Measurements from ENCODE around the gene CNR2.
"Not testable (repeated sequence)": the region's sequence is repeated elsewhere in the genome, so short reads cannot be mapped to it uniquely, and the experiment has no call there.

The CNR2 gene

GRCh38 chr1:23838401-23838866 lies 74.7 kb downstream of the CNR2 start:
- peak; percentile 81 for DNase-seq (ENCODE audit: low spot score)
- TF ChIP-seq CTCF (IDR thresholded peaks at IDR 0.05; ENCODE audit: borderline replicate concordance, control extremely low read depth, extremely low read depth, insufficient read depth, missing control alignments): no peak
- in situ Hi-C loops (cut with MboI; ENCODE audit: low sequenced_read_pairs, unreplicated experiment): no loop called here

- no peak for TF ChIP-seq CTCF (IDR thresholded peaks at IDR 0.05; ENCODE audit: borderline replicate concordance, control extremely low read depth, extremely low read depth, insufficient read depth, missing control alignments)
- no peak for DNase-seq (ENCODE audit: low spot score)
- in situ Hi-C loops (cut with MboI; ENCODE audit: low sequenced_read_pairs, unreplicated experiment): no loop called here
Observed at GRCh38 chr1:23837908-23838307, 75.3 kb downstream of the CNR2 start.

- in situ Hi-C loops (cut with MboI; ENCODE audit: low sequenced_read_pairs, unreplicated experiment): no loop called here
- no peak for DNase-seq (ENCODE audit: low spot score)
- TF ChIP-seq CTCF (IDR thresholded peaks at IDR 0.05; ENCODE audit: borderline replicate concordance, control extremely low read depth, extremely low read depth, insufficient read depth, missing control alignments): no peak
Observed at GRCh38 chr1:23836037-23836436, 77.1 kb downstream of the CNR2 start.

- in situ Hi-C loops (cut with MboI; ENCODE audit: low sequenced_read_pairs, unreplicated experiment); DNase-seq (ENCODE audit: low spot score): not testable (repeated sequence)
Observed at GRCh38 chr1:23834156-23834555, 79.0 kb downstream of the CNR2 start.

GRCh38 chr1:23827717-23828116 lies 85.4 kb downstream of the CNR2 start:
- in situ Hi-C loops (cut with MboI; ENCODE audit: low sequenced_read_pairs, unreplicated experiment): no loop called here
- TF ChIP-seq CTCF (IDR thresholded peaks at IDR 0.05; ENCODE audit: borderline replicate concordance, control extremely low read depth, extremely low read depth, insufficient read depth, missing control alignments): no peak
- no peak for DNase-seq (ENCODE audit: low spot score)

GRCh38 chr1:23826590-23826989 lies 86.6 kb downstream of the CNR2 start:
- in situ Hi-C loops (cut with MboI; ENCODE audit: low sequenced_read_pairs, unreplicated experiment); DNase-seq (ENCODE audit: low spot score): not testable (repeated sequence)

- peak; percentile 76 for DNase-seq (ENCODE audit: low spot score)
- TF ChIP-seq CTCF (IDR thresholded peaks at IDR 0.05; ENCODE audit: borderline replicate concordance, control extremely low read depth, extremely low read depth, insufficient read depth, missing control alignments): no peak
- in situ Hi-C loops (cut with MboI; ENCODE audit: low sequenced_read_pairs, unreplicated experiment): no loop called here
Observed at GRCh38 chr1:23825762-23826522, 87.2 kb downstream of the CNR2 start.
